ENCODE data around the gene RAB44. TPM values are rescaled to one million over a fixed set of nuclear protein-coding genes. Genes with fewer than 3 reads are reported as not detected.
A peak's percentile ranks its signal among the peaks of the same experiment; 100 is the strongest.

RAB44 gene
- total and polyA plus RNA-seq, 2 donors (not counting 1 experiment from before 2014, with no cell fraction given), result 0.15 to 0.16 TPM

GRCh38 chr6:36731622-36732310 lies 34.1 kb downstream of the RAB44 start:
- Histone ChIP-seq H3K27ac (ENCODE audit: low read length in 2 of 2) (no peak overlapping the region), H3K4me3 (ENCODE audit: control extremely low read depth in 1 of 5, extremely low read depth in 1 of 5, insufficient read depth in 1 of 5, low read depth in 2 of 5, low read length in 4 of 5) (no peak overlapping the region), H3K9ac (ENCODE audit: low read length) (no peak overlapping the region), H4K20me1 (ENCODE audit: control insufficient read depth, insufficient read depth, low read length, poor library complexity, severe bottlenecking) (no peaks in the 10 kb centered on the region), H3K36me3 (replicated peaks in 1 of 2; ENCODE audit: control extremely low read depth in 1 of 2, control insufficient read depth in 1 of 2, extremely low read depth in 1 of 2, insufficient read depth in 2 of 2, low read length in 1 of 2) (no peaks in the 10 kb centered on the region), H3K9me3 (ENCODE audit: control extremely low read depth in 1 of 3, control insufficient read depth in 2 of 3, insufficient read depth in 1 of 3, low read length in 2 of 3) (peaks cover 0 to 4% (median 0%) of the 10 kb centered on the region in 3 donors), H3K4me2 (replicated peaks; ENCODE audit: low read depth, low read length, poor library complexity, severe bottlenecking) (no peak overlapping the region), H3K4me1 (ENCODE audit: control insufficient read depth in 2 of 2, insufficient read depth in 2 of 2, low read length in 2 of 2) (peaks cover 29 to 33% of the 10 kb centered on the region in 2 donors), H2AFZ (ENCODE audit: insufficient read depth, low read depth, low read length, poor library complexity, severe bottlenecking) (no peak overlapping the region), H3K79me2 (ENCODE audit: control insufficient read depth, insufficient read depth, low read length) (no peaks in the 10 kb centered on the region), H3K27me3 (replicated peaks in 1 of 4; ENCODE audit: control extremely low read depth in 1 of 4, control insufficient read depth in 3 of 4, insufficient read depth in 4 of 4, low read length in 3 of 4) (no peaks in the 10 kb centered on the region)
- no peak for DNase-seq
- intact Hi-C loops (cut with micrococcal nuclease), result no loop called here
- H3K27ac Mint-ChIP-seq, result peak overlapping the region; percentile 24
- ATAC-seq (ENCODE audit: low read depth), result no peak
- no peak for TF ChIP-seq EZH2 (IDR thresholded peaks at IDR 0.05; ENCODE audit: borderline replicate concordance, insufficient read depth, low read depth, low read length, poor library complexity, severe bottlenecking)
- TF ChIP-seq, protein P1, sequence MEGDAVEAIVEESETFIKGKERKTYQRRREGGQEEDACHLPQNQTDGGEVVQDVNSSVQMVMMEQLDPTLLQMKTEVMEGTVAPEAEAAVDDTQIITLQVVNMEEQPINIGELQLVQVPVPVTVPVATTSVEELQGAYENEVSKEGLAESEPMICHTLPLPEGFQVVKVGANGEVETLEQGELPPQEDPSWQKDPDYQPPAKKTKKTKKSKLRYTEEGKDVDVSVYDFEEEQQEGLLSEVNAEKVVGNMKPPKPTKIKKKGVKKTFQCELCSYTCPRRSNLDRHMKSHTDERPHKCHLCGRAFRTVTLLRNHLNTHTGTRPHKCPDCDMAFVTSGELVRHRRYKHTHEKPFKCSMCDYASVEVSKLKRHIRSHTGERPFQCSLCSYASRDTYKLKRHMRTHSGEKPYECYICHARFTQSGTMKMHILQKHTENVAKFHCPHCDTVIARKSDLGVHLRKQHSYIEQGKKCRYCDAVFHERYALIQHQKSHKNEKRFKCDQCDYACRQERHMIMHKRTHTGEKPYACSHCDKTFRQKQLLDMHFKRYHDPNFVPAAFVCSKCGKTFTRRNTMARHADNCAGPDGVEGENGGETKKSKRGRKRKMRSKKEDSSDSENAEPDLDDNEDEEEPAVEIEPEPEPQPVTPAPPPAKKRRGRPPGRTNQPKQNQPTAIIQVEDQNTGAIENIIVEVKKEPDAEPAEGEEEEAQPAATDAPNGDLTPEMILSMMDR (IDR thresholded peaks at IDR 0.05), result no peak
- ChIA-PET POLR2A (interaction anchor here (0.6 to 1.1 kb wide), 2 partner anchors 22 to 286 kb away, joined by 3 to 5 read pairs; no protein-coding TSS in a partner anchor), CTCF (interaction anchor here (0.7 to 2.2 kb wide), 4 partner anchors 9 to 34 kb away, joined by 3 to 9 read pairs (median 4); no protein-coding TSS in a partner anchor)
- H3K27me3 Mint-ChIP-seq, result no peaks in the 10 kb centered on the region
- 94% methylated on average over 9 of the region's 12 CpGs for WGBS (ENCODE audit: insufficient coverage)
- H3K4me1 Mint-ChIP-seq, result peaks cover 34% of the 10 kb centered on the region
- no peaks in the 10 kb centered on the region for H3K9me3 Mint-ChIP-seq (ENCODE audit: insufficient read depth)
- no peak overlapping the region for H3K4me3 Mint-ChIP-seq

DNA sequence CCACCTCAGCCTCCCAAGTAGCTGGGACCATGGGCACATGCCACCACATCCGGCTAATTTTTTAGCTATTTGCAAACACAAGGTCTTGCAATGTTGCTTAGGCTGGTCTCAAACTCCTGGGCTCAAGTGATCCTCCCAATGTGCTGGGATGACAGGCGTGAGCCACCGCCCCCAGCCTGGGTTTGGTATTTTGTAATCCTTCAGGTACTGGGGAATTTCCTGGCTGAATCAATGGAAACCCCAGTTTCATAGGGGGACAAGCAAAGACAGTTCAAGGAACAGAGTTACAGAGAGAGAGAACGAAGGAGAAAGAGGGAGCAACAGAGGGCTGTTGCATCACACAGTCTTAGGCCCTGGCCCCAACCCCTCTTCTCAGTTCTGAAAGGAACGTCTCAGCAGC lies 35.7 kb downstream of the RAB44 start:
- intact Hi-C loops (cut with micrococcal nuclease), result no loop called here
- CTCF ChIA-PET, result interaction anchor here (0.6 to 2.2 kb wide), 4 partner anchors 9 to 224 kb away, joined by 3 to 9 read pairs (median 4); no protein-coding TSS in a partner anchor
- POLR2A ChIA-PET, result no interaction called here
- Mint-ChIP-seq H3K27me3 (no peaks in the 10 kb centered on the region), H3K27ac (peak overlapping the region; percentile 32), H3K4me1 (peaks cover 29% of the 10 kb centered on the region), H3K4me3 (no peak overlapping the region), H3K9me3 (ENCODE audit: insufficient read depth) (no peaks in the 10 kb centered on the region)
- no peak overlapping the region for H3K27ac ChIP-seq (ENCODE audit: low read length in 2 of 2)
- ATAC-seq (ENCODE audit: low read depth), result no peak
- H3K9me3 ChIP-seq (ENCODE audit: control extremely low read depth in 1 of 3, control insufficient read depth in 2 of 3, insufficient read depth in 1 of 3, low read length in 2 of 3), result no peaks in the 10 kb centered on the region
- no peak for DNase-seq
- H3K4me3 ChIP-seq (ENCODE audit: control extremely low read depth in 1 of 5, extremely low read depth in 1 of 5, insufficient read depth in 1 of 5, low read depth in 2 of 5, low read length in 4 of 5), result no peak overlapping the region
- no peaks in the 10 kb centered on the region for H3K79me2 ChIP-seq (ENCODE audit: control insufficient read depth, insufficient read depth, low read length)
- TF ChIP-seq, protein P1 (IDR thresholded peaks at IDR 0.05), result no peak
- no peak for TF ChIP-seq EZH2 (IDR thresholded peaks at IDR 0.05; ENCODE audit: borderline replicate concordance, insufficient read depth, low read depth, low read length, poor library complexity, severe bottlenecking)
- peaks cover 0 to 2% of the 10 kb centered on the region in 2 experiments for H3K36me3 ChIP-seq (replicated peaks in 1 of 2; ENCODE audit: control extremely low read depth in 1 of 2, control insufficient read depth in 1 of 2, extremely low read depth in 1 of 2, insufficient read depth in 2 of 2, low read length in 1 of 2)
- no peak overlapping the region for H2AFZ ChIP-seq (ENCODE audit: insufficient read depth, low read depth, low read length, poor library complexity, severe bottlenecking)
- H3K9ac ChIP-seq (ENCODE audit: low read length), result no peak overlapping the region
- peaks cover 14 to 34% of the 10 kb centered on the region in 2 donors for H3K4me1 ChIP-seq (ENCODE audit: control insufficient read depth in 2 of 2, insufficient read depth in 2 of 2, low read length in 2 of 2)
- no peaks in the 10 kb centered on the region for H3K27me3 ChIP-seq (replicated peaks in 1 of 4; ENCODE audit: control extremely low read depth in 1 of 4, control insufficient read depth in 3 of 4, insufficient read depth in 4 of 4, low read length in 3 of 4)
- H3K4me2 ChIP-seq (replicated peaks; ENCODE audit: low read depth, low read length, poor library complexity, severe bottlenecking), result no peak overlapping the region
- 93% methylated on average over 3 of the region's 5 CpGs for WGBS (ENCODE audit: insufficient coverage)
- no peaks in the 10 kb centered on the region for H4K20me1 ChIP-seq (ENCODE audit: control insufficient read depth, insufficient read depth, low read length, poor library complexity, severe bottlenecking)
